ENCODE results near the gene VAPB.

Gene VAPB

GRCh38 chr20:58389968-58390658, 1.1 kb downstream of the VAPB start:
- Histone ChIP-seq H3K4me3 (ENCODE audit: low read length) (peak overlapping the region; percentile 70), H2BK5ac (ENCODE audit: low read length) (no peak overlapping the region), H3K79me1 (ENCODE audit: low read length) (peaks cover 23% of the 10 kb centered on the region), H2BK15ac (replicated peaks; ENCODE audit: low read depth) (no peak overlapping the region), H4K8ac (ENCODE audit: low read depth, low read length) (no peak overlapping the region), H3K4me1 (ENCODE audit: control insufficient read depth, low read depth, low read length) (peaks cover 4% of the 10 kb centered on the region), H3K27me3 (ENCODE audit: insufficient read depth, low read length, poor library complexity) (no peaks in the 10 kb centered on the region), H2BK120ac (ENCODE audit: low read depth, low read length) (no peak overlapping the region), H3K36me3 (ENCODE audit: control insufficient read depth, insufficient read depth, low read length) (no peaks in the 10 kb centered on the region), H3K56ac (ENCODE audit: low read length) (peak overlapping the region; percentile 95), H3K27ac (ENCODE audit: low read depth, low read length) (no peak overlapping the region), H3K4ac (ENCODE audit: low read depth, low read length) (no peak overlapping the region), H3K23ac (ENCODE audit: low read length) (peak overlapping the region; percentile 83), H3K4me2 (ENCODE audit: low read length) (peak overlapping the region; percentile 97), H3K79me2 (ENCODE audit: control insufficient read depth, insufficient read depth, low read length) (peaks cover 51% of the 10 kb centered on the region), H3K18ac (ENCODE audit: low read length) (no peak overlapping the region), H3K9ac (ENCODE audit: low read length) (peak overlapping the region; percentile 94), H4K5ac (ENCODE audit: low read length) (no peak overlapping the region), H2AK5ac (ENCODE audit: low read length) (peak overlapping the region; percentile 84)
- DNase-seq, result no peak
- no CpG with 5 or more reads among the region's 17 CpGs for whole genome bisulfite sequencing (ENCODE audit: extremely low coverage, insufficient coverage, low lambda C conversion rate)

- Histone ChIP-seq H4K5ac (ENCODE audit: low read length) (no peak overlapping the region), H3K27ac (ENCODE audit: low read depth, low read length) (no peak overlapping the region), H2AK5ac (ENCODE audit: low read length) (no peak overlapping the region), H3K9ac (ENCODE audit: low read length) (peak overlapping the region; percentile 94), H2BK120ac (ENCODE audit: low read depth, low read length) (no peak overlapping the region), H3K4me1 (ENCODE audit: control insufficient read depth, low read depth, low read length) (peaks cover 4% of the 10 kb centered on the region), H2BK15ac (replicated peaks; ENCODE audit: low read depth) (no peak overlapping the region), H3K4ac (ENCODE audit: low read depth, low read length) (no peak overlapping the region), H3K79me2 (ENCODE audit: control insufficient read depth, insufficient read depth, low read length) (peaks cover 56% of the 10 kb centered on the region), H3K27me3 (ENCODE audit: insufficient read depth, low read length, poor library complexity) (no peaks in the 10 kb centered on the region), H3K4me2 (ENCODE audit: low read length) (no peak overlapping the region), H3K4me3 (ENCODE audit: low read length) (no peak overlapping the region), H3K79me1 (ENCODE audit: low read length) (peaks cover 23% of the 10 kb centered on the region), H3K56ac (ENCODE audit: low read length) (no peak overlapping the region), H2BK5ac (ENCODE audit: low read length) (no peak overlapping the region), H3K36me3 (ENCODE audit: control insufficient read depth, insufficient read depth, low read length) (no peaks in the 10 kb centered on the region), H3K18ac (ENCODE audit: low read length) (no peak overlapping the region), H4K8ac (ENCODE audit: low read depth, low read length) (no peak overlapping the region), H3K23ac (ENCODE audit: low read length) (no peak overlapping the region)
- DNase-seq, result no peak
- no CpG with 5 or more reads among the region's 8 CpGs for WGBS (ENCODE audit: extremely low coverage, insufficient coverage, low lambda C conversion rate)
Observed at GRCh38 chr20:58390659-58391035, 1.6 kb downstream of the VAPB start.

- H3K27ac ChIP-seq (ENCODE audit: low read depth, low read length), result no peak overlapping the region
- no peak overlapping the region for H2AK5ac ChIP-seq (ENCODE audit: low read length)
- WGBS (ENCODE audit: extremely low coverage, insufficient coverage, low lambda C conversion rate), result no CpG with 5 or more reads among the region's 4 CpGs
Observed at GRCh38 chr20:58392286-58392685, 3.3 kb downstream of the VAPB start.

GRCh38 chr20:58393299-58393698, 4.3 kb downstream of the VAPB start:
- H3K79me1 ChIP-seq (ENCODE audit: low read length), result peaks cover 33% of the 10 kb centered on the region
- H4K5ac ChIP-seq (ENCODE audit: low read length), result no peak overlapping the region
- H3K27ac ChIP-seq (ENCODE audit: low read depth, low read length), result no peak overlapping the region
- no peak overlapping the region for H2BK15ac ChIP-seq (replicated peaks; ENCODE audit: low read depth)
- no peaks in the 10 kb centered on the region for H3K36me3 ChIP-seq (ENCODE audit: control insufficient read depth, insufficient read depth, low read length)
- no peak overlapping the region for H2BK120ac ChIP-seq (ENCODE audit: low read depth, low read length)
- no peak overlapping the region for H3K4me2 ChIP-seq (ENCODE audit: low read length)
- H3K4ac ChIP-seq (ENCODE audit: low read depth, low read length), result no peak overlapping the region
- peaks cover 77% of the 10 kb centered on the region for H3K79me2 ChIP-seq (ENCODE audit: control insufficient read depth, insufficient read depth, low read length)
- peaks cover 4% of the 10 kb centered on the region for H3K4me1 ChIP-seq (ENCODE audit: control insufficient read depth, low read depth, low read length)
- H2BK5ac ChIP-seq (ENCODE audit: low read length), result no peak overlapping the region
- H3K23ac ChIP-seq (ENCODE audit: low read length), result no peak overlapping the region
- H2AK5ac ChIP-seq (ENCODE audit: low read length), result no peak overlapping the region
- H3K4me3 ChIP-seq (ENCODE audit: low read length), result no peak overlapping the region
- H3K27me3 ChIP-seq (ENCODE audit: insufficient read depth, low read length, poor library complexity), result no peaks in the 10 kb centered on the region
- no peak overlapping the region for H3K9ac ChIP-seq (ENCODE audit: low read length)
- H3K56ac ChIP-seq (ENCODE audit: low read length), result no peak overlapping the region
- no peak overlapping the region for H3K18ac ChIP-seq (ENCODE audit: low read length)
- WGBS (ENCODE audit: extremely low coverage, insufficient coverage, low lambda C conversion rate), result no CpG with 5 or more reads among the region's 3 CpGs
- no peak overlapping the region for H4K8ac ChIP-seq (ENCODE audit: low read depth, low read length)
- no peak for DNase-seq

More at GRCh38 chr20:58392286-58392685, 3.3 kb downstream of the VAPB start:
- no peak overlapping the region for H3K23ac ChIP-seq (ENCODE audit: low read length)
- peaks cover 29% of the 10 kb centered on the region for H3K79me1 ChIP-seq (ENCODE audit: low read length)
- no peak overlapping the region for H4K8ac ChIP-seq (ENCODE audit: low read depth, low read length)
- DNase-seq, result no peak
- no peak overlapping the region for H2BK5ac ChIP-seq (ENCODE audit: low read length)
- peaks cover 67% of the 10 kb centered on the region for H3K79me2 ChIP-seq (ENCODE audit: control insufficient read depth, insufficient read depth, low read length)
- no peak overlapping the region for H3K4ac ChIP-seq (ENCODE audit: low read depth, low read length)
- peaks cover 4% of the 10 kb centered on the region for H3K4me1 ChIP-seq (ENCODE audit: control insufficient read depth, low read depth, low read length)
- no peaks in the 10 kb centered on the region for H3K36me3 ChIP-seq (ENCODE audit: control insufficient read depth, insufficient read depth, low read length)
- H2BK120ac ChIP-seq (ENCODE audit: low read depth, low read length), result no peak overlapping the region
- no peaks in the 10 kb centered on the region for H3K27me3 ChIP-seq (ENCODE audit: insufficient read depth, low read length, poor library complexity)
- no peak overlapping the region for H4K5ac ChIP-seq (ENCODE audit: low read length)
- no peak overlapping the region for H3K4me2 ChIP-seq (ENCODE audit: low read length)
- no peak overlapping the region for H3K4me3 ChIP-seq (ENCODE audit: low read length)
- H3K18ac ChIP-seq (ENCODE audit: low read length), result no peak overlapping the region
- H3K56ac ChIP-seq (ENCODE audit: low read length), result no peak overlapping the region
- no peak overlapping the region for H3K9ac ChIP-seq (ENCODE audit: low read length)
- H2BK15ac ChIP-seq (replicated peaks; ENCODE audit: low read depth), result no peak overlapping the region

GRCh38 chr20:58394801-58395200, 5.8 kb downstream of the VAPB start:
- H2BK120ac ChIP-seq (ENCODE audit: low read depth, low read length), result no peak overlapping the region
- no peaks in the 10 kb centered on the region for H3K36me3 ChIP-seq (ENCODE audit: control insufficient read depth, insufficient read depth, low read length)
- no peak overlapping the region for H3K9ac ChIP-seq (ENCODE audit: low read length)
- no peak overlapping the region for H3K4ac ChIP-seq (ENCODE audit: low read depth, low read length)
- H3K4me3 ChIP-seq (ENCODE audit: low read length), result no peak overlapping the region
- H2BK15ac ChIP-seq (replicated peaks; ENCODE audit: low read depth), result no peak overlapping the region
- H3K56ac ChIP-seq (ENCODE audit: low read length), result no peak overlapping the region
- no peak overlapping the region for H2AK5ac ChIP-seq (ENCODE audit: low read length)
- H3K18ac ChIP-seq (ENCODE audit: low read length), result no peak overlapping the region
- H3K27me3 ChIP-seq (ENCODE audit: insufficient read depth, low read length, poor library complexity), result no peaks in the 10 kb centered on the region
- no peak overlapping the region for H3K27ac ChIP-seq (ENCODE audit: low read depth, low read length)
- H3K23ac ChIP-seq (ENCODE audit: low read length), result no peak overlapping the region
- H3K4me1 ChIP-seq (ENCODE audit: control insufficient read depth, low read depth, low read length), result peaks cover 3% of the 10 kb centered on the region
- peaks cover 84% of the 10 kb centered on the region for H3K79me2 ChIP-seq (ENCODE audit: control insufficient read depth, insufficient read depth, low read length)
- no CpG with 5 or more reads among the region's 4 CpGs for WGBS (ENCODE audit: extremely low coverage, insufficient coverage, low lambda C conversion rate)
- H3K79me1 ChIP-seq (ENCODE audit: low read length), result peaks cover 39% of the 10 kb centered on the region
- DNase-seq, result no peak
- H4K8ac ChIP-seq (ENCODE audit: low read depth, low read length), result no peak overlapping the region
- H2BK5ac ChIP-seq (ENCODE audit: low read length), result no peak overlapping the region
- no peak overlapping the region for H4K5ac ChIP-seq (ENCODE audit: low read length)
- no peak overlapping the region for H3K4me2 ChIP-seq (ENCODE audit: low read length)

GRCh38 chr20:58395604-58396003, 6.6 kb downstream of the VAPB start:
- H3K9ac ChIP-seq (ENCODE audit: low read length), result no peak overlapping the region
- H3K4me2 ChIP-seq (ENCODE audit: low read length), result no peak overlapping the region
- no peak overlapping the region for H3K18ac ChIP-seq (ENCODE audit: low read length)
- H3K23ac ChIP-seq (ENCODE audit: low read length), result no peak overlapping the region
- no peak overlapping the region for H2BK5ac ChIP-seq (ENCODE audit: low read length)
- peaks cover 34% of the 10 kb centered on the region for H3K79me1 ChIP-seq (ENCODE audit: low read length)
- no peak overlapping the region for H2BK15ac ChIP-seq (replicated peaks; ENCODE audit: low read depth)
- H4K8ac ChIP-seq (ENCODE audit: low read depth, low read length), result no peak overlapping the region
- H4K5ac ChIP-seq (ENCODE audit: low read length), result no peak overlapping the region
- no peak overlapping the region for H3K4ac ChIP-seq (ENCODE audit: low read depth, low read length)
- H2BK120ac ChIP-seq (ENCODE audit: low read depth, low read length), result no peak overlapping the region
- no peaks in the 10 kb centered on the region for H3K4me1 ChIP-seq (ENCODE audit: control insufficient read depth, low read depth, low read length)
- no peak overlapping the region for H3K27ac ChIP-seq (ENCODE audit: low read depth, low read length)
- H3K36me3 ChIP-seq (ENCODE audit: control insufficient read depth, insufficient read depth, low read length), result no peaks in the 10 kb centered on the region
- H3K4me3 ChIP-seq (ENCODE audit: low read length), result no peak overlapping the region
- peaks cover 80% of the 10 kb centered on the region for H3K79me2 ChIP-seq (ENCODE audit: control insufficient read depth, insufficient read depth, low read length)
- WGBS (ENCODE audit: extremely low coverage, insufficient coverage, low lambda C conversion rate), result no CpG with 5 or more reads among the region's 3 CpGs
- DNase-seq, result no peak
- no peak overlapping the region for H3K56ac ChIP-seq (ENCODE audit: low read length)
- no peaks in the 10 kb centered on the region for H3K27me3 ChIP-seq (ENCODE audit: insufficient read depth, low read length, poor library complexity)
- H2AK5ac ChIP-seq (ENCODE audit: low read length), result no peak overlapping the region
